ENCODE measurements around the gene HLA-G. TPM values are rescaled to one million over a fixed set of nuclear protein-coding genes. Genes with fewer than 3 reads are reported as not detected.

The HLA-G gene
- total RNA-seq, 1 donor from 2014 or later: not detected

GRCh38 chr6:29791786-29792122, 35.9 kb upstream of the HLA-G start:
- Mint-ChIP-seq H3K4me1 (no peaks in the 10 kb centered on the region), H3K4me3 (peak overlapping the region; percentile 62), H3K9me3 (no peaks in the 10 kb centered on the region), H3K27ac (ENCODE audit: unreplicated experiment) (no peak overlapping the region), H3K36me3 (ENCODE audit: low read depth) (no peaks in the 10 kb centered on the region), H3K27me3 (ENCODE audit: low read depth) (peaks cover 94% of the 10 kb centered on the region)
- TF ChIP-seq CTCF (conservative IDR thresholded peaks at IDR 0.05): no peak
- DNase-seq (ENCODE audit: low read depth, low spot score): no peak

DNA sequence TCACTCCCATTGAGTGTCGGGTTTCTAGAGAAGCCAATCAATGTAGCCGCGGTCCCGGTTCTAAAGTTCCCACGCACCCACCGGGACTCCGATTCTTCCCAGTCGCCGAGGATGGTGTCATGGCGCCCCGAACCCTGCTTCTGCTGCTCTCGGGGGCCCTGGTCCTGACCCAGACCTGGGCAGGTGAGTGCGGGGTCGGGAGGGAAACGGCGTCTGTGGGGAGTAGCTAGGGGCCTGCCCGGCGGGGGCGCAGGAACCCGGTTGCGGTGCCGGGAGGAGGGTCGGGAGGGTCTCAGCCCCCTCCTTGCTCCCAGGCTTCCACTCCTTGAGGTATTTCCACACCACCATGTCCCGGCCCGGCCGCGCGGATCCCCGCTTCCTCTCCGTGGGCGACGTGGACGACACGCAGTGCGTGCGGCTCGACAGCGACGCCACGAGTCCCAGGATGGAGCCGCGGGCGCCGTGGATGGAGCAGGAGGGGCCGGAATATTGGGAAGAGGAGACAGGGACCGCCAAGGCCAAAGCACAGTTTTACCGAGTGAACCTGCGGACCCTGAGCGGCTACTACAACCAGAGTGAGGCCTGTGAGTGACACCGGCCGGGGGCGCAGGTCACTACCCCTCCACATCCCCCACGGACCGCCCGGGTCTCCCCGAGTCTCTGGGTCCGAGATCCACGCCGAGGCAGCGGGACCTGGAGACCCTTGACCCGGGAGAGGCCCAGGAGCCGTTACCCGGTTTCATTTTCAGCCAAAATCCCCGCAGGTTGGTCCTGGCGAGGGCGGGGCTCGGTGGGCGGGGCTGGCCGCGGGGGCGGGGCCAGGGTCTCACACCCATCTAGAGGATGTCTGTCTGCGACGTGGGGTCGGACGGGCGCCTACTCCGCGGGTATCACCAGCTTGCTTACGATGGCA, 35.2 kb upstream of the HLA-G start:
- H3K4me1 Mint-ChIP-seq: no peaks in the 10 kb centered on the region
- no peak overlapping the region for H3K4me3 Mint-ChIP-seq
- peak; percentile 60 for TF ChIP-seq CTCF (conservative IDR thresholded peaks at IDR 0.05)
- H3K27me3 Mint-ChIP-seq (ENCODE audit: low read depth): peaks cover 93% of the 10 kb centered on the region
- H3K9me3 Mint-ChIP-seq: no peaks in the 10 kb centered on the region
- no peaks in the 10 kb centered on the region for H3K36me3 Mint-ChIP-seq (ENCODE audit: low read depth)
- no peak overlapping the region for H3K27ac Mint-ChIP-seq (ENCODE audit: unreplicated experiment)
- DNase-seq (ENCODE audit: low read depth, low spot score): peak; percentile 14

- no peak overlapping the region for H3K27ac Mint-ChIP-seq (ENCODE audit: unreplicated experiment)
- peak overlapping the region; percentile 78 for H3K4me3 Mint-ChIP-seq
- H3K4me1 Mint-ChIP-seq: no peaks in the 10 kb centered on the region
These were observed 34.6 kb upstream of the HLA-G start for GRCh38 chr6:29793036-29793356.

DNA sequence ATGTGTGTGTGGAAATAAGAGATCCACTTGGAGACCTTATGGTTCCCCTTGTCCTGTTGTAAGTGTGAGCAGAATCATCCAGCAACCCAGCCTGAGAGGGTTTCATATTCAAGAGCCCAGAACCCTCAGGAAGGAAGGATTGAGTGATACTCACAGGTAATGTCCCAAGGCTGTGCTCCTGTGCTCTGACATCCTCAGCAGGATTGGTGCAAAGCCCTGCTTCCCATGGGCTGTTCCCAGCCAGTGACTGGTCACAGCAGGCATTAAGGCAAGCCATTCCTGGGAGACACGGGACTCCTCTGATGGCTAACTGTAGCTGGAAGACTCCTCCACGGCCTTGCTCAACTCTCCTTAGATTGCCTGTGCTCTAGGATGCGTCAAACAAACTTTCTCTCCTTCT, 33.8 kb upstream of the HLA-G start:
- Mint-ChIP-seq H3K4me1 (no peaks in the 10 kb centered on the region), H3K4me3 (no peak overlapping the region), H3K36me3 (ENCODE audit: low read depth) (no peaks in the 10 kb centered on the region), H3K9me3 (no peaks in the 10 kb centered on the region), H3K27ac (ENCODE audit: unreplicated experiment) (no peak overlapping the region), H3K27me3 (ENCODE audit: low read depth) (peaks cover 91% of the 10 kb centered on the region)
- TF ChIP-seq CTCF (conservative IDR thresholded peaks at IDR 0.05): no peak
- no peak for DNase-seq (ENCODE audit: low read depth, low spot score)

More at GRCh38 chr6:29793036-29793356, 34.6 kb upstream of the HLA-G start:
- DNase-seq (ENCODE audit: low read depth, low spot score): no peak
- Mint-ChIP-seq H3K27me3 (ENCODE audit: low read depth) (peaks cover 90% of the 10 kb centered on the region), H3K36me3 (ENCODE audit: low read depth) (no peaks in the 10 kb centered on the region), H3K9me3 (no peaks in the 10 kb centered on the region)
- no peak for TF ChIP-seq CTCF (conservative IDR thresholded peaks at IDR 0.05)

DNA sequence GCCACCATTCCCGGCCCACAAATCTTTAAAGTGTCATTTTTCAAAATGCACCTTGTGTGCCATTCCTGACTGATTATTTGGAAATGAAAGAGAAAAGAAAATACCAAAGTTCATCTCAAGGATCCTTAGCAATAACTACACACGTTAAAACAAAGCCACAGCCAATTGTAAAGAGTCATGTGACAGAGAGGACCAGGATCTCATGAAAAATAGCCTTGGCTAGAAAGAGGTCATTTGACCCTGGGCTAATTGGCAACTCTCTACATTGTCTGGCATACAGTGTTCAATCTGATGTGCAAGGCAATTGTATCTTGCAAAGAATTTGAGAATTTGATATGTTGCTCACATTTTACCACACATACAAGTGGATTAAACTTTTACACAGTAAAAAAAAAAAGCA, 31.6 kb upstream of the HLA-G start:
- Mint-ChIP-seq H3K4me1 (no peaks in the 10 kb centered on the region), H3K27ac (ENCODE audit: unreplicated experiment) (no peak overlapping the region), H3K36me3 (ENCODE audit: low read depth) (no peaks in the 10 kb centered on the region), H3K9me3 (no peaks in the 10 kb centered on the region), H3K27me3 (ENCODE audit: low read depth) (peaks cover 72% of the 10 kb centered on the region), H3K4me3 (no peak overlapping the region)
- no peak for TF ChIP-seq CTCF (conservative IDR thresholded peaks at IDR 0.05)
- DNase-seq (ENCODE audit: low read depth, low spot score): no peak
